HCT116 (cell line): Measurements from ENCODE around the gene SMOC1. TPM values are rescaled to one million over a fixed set of nuclear protein-coding genes. Genes with fewer than 3 reads are reported as not detected.
A peak's percentile ranks its signal among the peaks of the same experiment; 100 is the strongest.

Experiments
- ATAC-seq: fragments of 200-7000 bp; cut with Tn5 transposase; 2 replicates; pipeline ENCODE4 v1.9.1; 2020; ENCODE audit warnings: mild to moderate bottlenecking, moderate library complexity
- BruUV-seq: library from RNA; stranded (reverse); fragments of 400-500 nt; replicated peaks from 2 replicates; lab custom pipeline; 2021; lab: Mats Ljungman, UMichigan
- CTCF ChIA-PET: fragments of 300-600 bp; sonication (Branson Sonifier 250); formaldehyde crosslinking; loops from one replicate; lab custom pipeline; 2021; ENCODE audit warnings: antibody characterized with exemption; lab: Charles Lee
- POLR2A ChIA-PET: fragments of 300-600, 350-600 bp; sonication (Branson Sonifier 250); formaldehyde crosslinking; loops from one replicate; lab custom pipeline; 2021; ENCODE audit warnings: antibody characterized with exemption; lab: Charles Lee
- RAD21 ChIA-PET, 2 experiments: fragments of 300-600 bp; sonication (Branson Sonifier 250); formaldehyde crosslinking; loops; one replicate each; lab custom pipeline; 2023; ENCODE audit warnings: low total read pairs in 2 of 2; ENCODE audit not compliant: uncharacterized antibody in 2 of 2, unreplicated experiment in 2 of 2, low non-redundant PET in 1 of 2; lab: Charles Lee
- DNase-seq: peaks from one replicate; pipeline ENCODE4 v3.0.0-alpha.2; 2010; ENCODE audit warnings: low read depth, low spot score
- H2AFZ ChIP-seq: fragments of 200-600 bp; shearing (Covaris generic), sonication (generic); 2 replicates; pipeline ENCODE4 v1.6.1; 2017; ENCODE audit warnings: low read depth, mixed run types, mixed read lengths, antibody characterized with exemption, low read length; ENCODE audit not compliant: poor library complexity, severe bottlenecking
- H3K27ac ChIP-seq: 2 replicates; pipeline ENCODE4 v1.5.1; 2012; ENCODE audit warnings: low read depth, low read length
- H3K27me3 ChIP-seq: fragments of 200-600 bp; sonication (generic); 2 replicates; pipeline ENCODE4 v1.6.1; 2016; ENCODE audit warnings: mixed run types, low read length, mixed read lengths; ENCODE audit not compliant: insufficient read depth
- H3K36me3 ChIP-seq, 2 experiments: fragments of 200-500 bp in 1 of 2; fragments of 200-600 bp in 1 of 2; sonication (Bioruptor generic) in 1 of 2; sonication (generic) in 1 of 2; 2 replicates each; pipeline versions ENCODE4 v1.5.1 to v1.6.1; 2014 to 2016; ENCODE audit warnings: low read length in 2 of 2, inconsistent platforms in 1 of 2, mixed read lengths in 1 of 2, mixed run types in 1 of 2; ENCODE audit not compliant: insufficient read depth in 2 of 2, control insufficient read depth in 1 of 2
- H3K4me1 ChIP-seq, 2 experiments: fragments of 200-600 bp in 1 of 2; sonication (generic) in 1 of 2; 2 replicates each; pipeline versions ENCODE4 v1.5.1 to v1.6.1; 2012 to 2017; ENCODE audit warnings: low read length in 2 of 2, inconsistent platforms in 1 of 2, mild to moderate bottlenecking in 1 of 2, mixed read lengths in 1 of 2, mixed run types in 1 of 2, moderate library complexity in 1 of 2; ENCODE audit not compliant: insufficient read depth in 2 of 2, control insufficient read depth in 1 of 2
- H3K4me2 ChIP-seq: fragments of 200-600 bp; sonication (generic); 2 replicates; pipeline ENCODE4 v1.6.1; 2017; ENCODE audit warnings: mixed run types, low read length, mixed read lengths
- H3K4me3 ChIP-seq, 2 experiments: fragments of 200-600 bp in 1 of 2; sonication (generic) in 1 of 2; replicated peaks in 1 of 2; 2 replicates each; pipeline ENCODE4 v1.5.1; 2011 to 2016; ENCODE audit warnings: low read length in 2 of 2, control low read depth in 1 of 2, low read depth in 1 of 2, mild to moderate bottlenecking in 1 of 2, mixed read lengths in 1 of 2, mixed run types in 1 of 2
- H3K79me2 ChIP-seq: fragments of 200-600 bp; sonication (generic); 2 replicates; pipeline ENCODE4 v1.6.1; 2017; ENCODE audit warnings: mild to moderate bottlenecking, mixed run types, low read length, moderate library complexity, mixed read lengths; ENCODE audit not compliant: insufficient read depth
- H3K9ac ChIP-seq: fragments of 200-600 bp; sonication (generic); 2 replicates; pipeline ENCODE4 v1.6.1; 2016; ENCODE audit warnings: low read length, mixed read lengths
- H3K9me2 ChIP-seq: fragments of 200-600 bp; sonication (generic), shearing (Covaris generic); 2 replicates; pipeline ENCODE4 v1.6.1; 2017; ENCODE audit warnings: mixed run types, mild to moderate bottlenecking, moderate library complexity; ENCODE audit not compliant: insufficient read depth
- H3K9me3 ChIP-seq, 2 experiments: fragments of 200-500 bp in 1 of 2; fragments of 200-600 bp in 1 of 2; sonication (Bioruptor generic) in 1 of 2; sonication (generic) in 1 of 2; 2 replicates each; pipeline ENCODE4 v1.6.1; 2014 to 2017; ENCODE audit warnings: low read length in 2 of 2, mixed read lengths in 2 of 2, inconsistent platforms in 1 of 2, low read depth in 1 of 2, mild to moderate bottlenecking in 1 of 2, mixed run types in 1 of 2, moderate library complexity in 1 of 2; ENCODE audit not compliant: control insufficient read depth in 1 of 2, insufficient read depth in 1 of 2
- H4K20me1 ChIP-seq: fragments of 200-600 bp; sonication (generic), shearing (Covaris generic); 2 replicates; pipeline ENCODE4 v1.6.1; 2017; ENCODE audit warnings: mixed run types, mild to moderate bottlenecking, moderate library complexity; ENCODE audit not compliant: insufficient read depth
- CBX3 ChIP-seq: IDR thresholded peaks from 2 replicates; pipeline ENCODE4 v1.6.1; 2012; ENCODE audit warnings: low read depth
- CEBPB ChIP-seq: IDR thresholded peaks from 2 replicates; pipeline ENCODE4 v1.6.1; 2012; ENCODE audit warnings: low read depth
- EZH2phosphoT487 ChIP-seq: fragments of 200-600 bp; IDR thresholded peaks from 2 replicates; pipeline ENCODE4 v1.6.1; 2018; ENCODE audit warnings: antibody characterized with exemption, borderline replicate concordance
- FOSL1 ChIP-seq: IDR thresholded peaks from 2 replicates; pipeline ENCODE4 v1.6.1; 2012; ENCODE audit warnings: low read depth
- SRF ChIP-seq: IDR thresholded peaks from 2 replicates; pipeline ENCODE4 v1.6.1; 2012; ENCODE audit warnings: low read depth
- YY1 ChIP-seq: IDR thresholded peaks from 2 replicates; pipeline ENCODE4 v1.6.1; 2011; ENCODE audit warnings: low read length, low read depth, moderate library complexity, mild to moderate bottlenecking; ENCODE audit not compliant: insufficient replicate concordance; ENCODE audit errors: extremely low read depth
- ZFX ChIP-seq: fragments of 450-650 bp; IDR thresholded peaks from 2 replicates; pipeline ENCODE4 v1.6.1; 2017
- ZNF274 ChIP-seq: fragments of 200-500 bp; sonication (Bioruptor generic); IDR thresholded peaks from 2 replicates; pipeline ENCODE4 v1.6.1; 2014; ENCODE audit warnings: mild to moderate bottlenecking, low read depth, low read length, inconsistent platforms
- intact Hi-C: fragments of 100-400 bp; cut with micrococcal nuclease; formaldehyde crosslinking; loops from 2 replicates; pipeline ENCODE4 v1.10.0; 2022
- total RNA-seq: library from RNA; stranded (reverse); gene quantifications from one replicate; pipeline ENCODE4 v1.2.1, GENCODE V29; 2021; ENCODE audit not compliant: unreplicated experiment
- TF ChIP-seq, protein P1 (sequence below), 3 experiments: fragments of 200-600 bp in 1 of 3; sonication (generic) in 1 of 3; IDR thresholded peaks in 2 of 3; conservative IDR thresholded peaks in 1 of 3; 2 replicates each; pipeline ENCODE4 v1.5.1; 2012 to 2017; ENCODE audit warnings: low read depth in 2 of 3, low read length in 2 of 3, antibody characterized with exemption in 1 of 3, borderline replicate concordance in 1 of 3, control low read depth in 1 of 3, mild to moderate bottlenecking in 1 of 3, mixed read lengths in 1 of 3, mixed run types in 1 of 3, moderate library complexity in 1 of 3; ENCODE audit not compliant: insufficient read depth in 1 of 3
- TF ChIP-seq, protein P2 (sequence below): IDR thresholded peaks from 2 replicates; pipeline ENCODE4 v1.6.1; 2012; ENCODE audit warnings: low read depth
- TF ChIP-seq, protein P3 (sequence below): IDR thresholded peaks from 2 replicates; pipeline ENCODE4 v1.6.1; 2012

SMOC1 gene
- total RNA-seq, 1 experiment from 2014 or later = not detected

DNA sequence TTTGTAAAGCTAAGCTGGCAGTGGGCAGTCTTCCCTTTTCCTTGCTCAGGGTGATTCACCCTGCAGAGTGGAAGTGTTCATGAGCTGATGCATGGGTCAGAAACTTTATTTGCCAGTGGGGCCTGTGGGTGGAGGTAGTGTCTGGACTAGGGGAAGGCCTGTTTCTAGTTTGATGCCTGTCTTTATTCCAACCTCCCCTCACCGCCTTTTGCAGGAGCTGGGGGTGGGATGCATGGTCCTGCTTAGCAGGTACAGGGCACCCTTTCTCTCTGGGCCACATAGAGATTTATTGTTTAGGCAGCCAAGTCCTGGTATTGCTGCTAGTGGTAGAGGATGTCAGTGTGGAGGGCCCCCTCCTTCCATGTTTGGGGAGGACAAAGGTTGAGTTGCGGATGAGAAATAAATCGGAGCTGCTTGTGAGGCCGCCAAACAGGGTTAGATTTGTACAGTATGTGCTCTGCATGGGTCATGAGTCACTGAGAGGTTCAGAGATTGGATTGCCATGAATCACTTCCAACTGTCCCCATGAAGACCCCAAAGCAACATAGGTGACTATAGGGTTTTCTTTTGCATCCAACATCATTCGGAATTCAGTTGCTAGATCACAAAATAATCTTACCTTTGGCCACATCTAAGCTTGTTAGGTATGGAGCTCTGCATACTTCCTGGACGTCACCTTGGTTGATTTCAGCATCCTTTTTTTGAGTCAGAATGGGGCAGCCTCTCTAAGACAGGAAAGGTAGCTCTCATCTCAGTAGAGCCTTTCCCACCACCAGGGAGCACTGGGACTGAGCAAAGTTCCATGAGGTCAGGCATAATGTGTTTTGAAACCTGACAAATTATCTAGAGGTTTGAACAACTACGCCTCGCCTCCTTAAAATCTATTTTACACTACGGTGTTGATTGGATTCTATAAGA, 8.8 kb downstream of the SMOC1 start:
- Histone ChIP-seq H3K79me2 (no peaks in the 10 kb centered on the region), H3K4me1 (no peaks in the 10 kb centered on the region), H3K36me3 (no peaks in the 10 kb centered on the region), H3K4me3 (no peak overlapping the region), H4K20me1 (no peaks in the 10 kb centered on the region), H2AFZ (no peak overlapping the region), H3K9me2 (no peaks in the 10 kb centered on the region), H3K4me2 (no peak overlapping the region), H3K9me3 (no peaks in the 10 kb centered on the region), H3K9ac (no peak overlapping the region), H3K27me3 (peaks cover 31% of the 10 kb centered on the region), H3K27ac (no peak overlapping the region)
- intact Hi-C loops = no loop called here
- BruUV-seq = no TSS peak
- ATAC-seq (0 out of 2 replicates have a peak, but pooled peaks have one; percentile 42), DNase-seq (no peak)
- ChIA-PET RAD21 (no interaction called here), CTCF (interaction anchor here (4.0 kb wide), 1 partner anchor 10 kb away, joined by 11 read pairs; no protein-coding TSS in a partner anchor), POLR2A (no interaction called here)
- TF ChIP-seq SRF (no peak), CBX3 (no peak), YY1 (no peak), CEBPB (no peak)
- TF ChIP-seq, protein P1, sequence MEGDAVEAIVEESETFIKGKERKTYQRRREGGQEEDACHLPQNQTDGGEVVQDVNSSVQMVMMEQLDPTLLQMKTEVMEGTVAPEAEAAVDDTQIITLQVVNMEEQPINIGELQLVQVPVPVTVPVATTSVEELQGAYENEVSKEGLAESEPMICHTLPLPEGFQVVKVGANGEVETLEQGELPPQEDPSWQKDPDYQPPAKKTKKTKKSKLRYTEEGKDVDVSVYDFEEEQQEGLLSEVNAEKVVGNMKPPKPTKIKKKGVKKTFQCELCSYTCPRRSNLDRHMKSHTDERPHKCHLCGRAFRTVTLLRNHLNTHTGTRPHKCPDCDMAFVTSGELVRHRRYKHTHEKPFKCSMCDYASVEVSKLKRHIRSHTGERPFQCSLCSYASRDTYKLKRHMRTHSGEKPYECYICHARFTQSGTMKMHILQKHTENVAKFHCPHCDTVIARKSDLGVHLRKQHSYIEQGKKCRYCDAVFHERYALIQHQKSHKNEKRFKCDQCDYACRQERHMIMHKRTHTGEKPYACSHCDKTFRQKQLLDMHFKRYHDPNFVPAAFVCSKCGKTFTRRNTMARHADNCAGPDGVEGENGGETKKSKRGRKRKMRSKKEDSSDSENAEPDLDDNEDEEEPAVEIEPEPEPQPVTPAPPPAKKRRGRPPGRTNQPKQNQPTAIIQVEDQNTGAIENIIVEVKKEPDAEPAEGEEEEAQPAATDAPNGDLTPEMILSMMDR (IDR thresholded peaks at IDR 0.05 in 2 of 3, conservative IDR thresholded peaks at IDR 0.05 in 1 of 3; ENCODE audit: borderline replicate concordance in 1 of 3, insufficient read depth in 1 of 3, low read depth in 2 of 3, low read length in 2 of 3) = no peak

DNA sequence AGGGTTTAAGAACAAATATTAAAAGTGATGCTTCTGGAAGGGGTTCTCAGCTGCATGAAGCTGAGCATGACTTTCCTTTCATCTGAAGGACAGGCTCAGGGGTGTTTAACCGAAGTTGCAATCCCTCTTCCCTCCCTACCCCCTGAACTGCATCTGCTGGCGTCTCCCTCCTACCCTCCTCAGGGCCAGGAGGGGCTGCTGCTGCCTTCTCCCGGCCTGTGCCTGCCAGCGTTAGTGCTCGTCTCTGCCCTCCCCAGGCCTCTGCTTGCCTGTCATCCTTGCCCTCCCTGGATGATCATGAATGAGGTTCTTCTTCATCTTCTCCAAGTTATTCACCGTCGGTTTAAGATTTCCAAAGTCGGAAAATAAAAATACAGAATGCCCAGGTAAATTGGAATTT, 12.2 kb downstream of the SMOC1 start:
- BruUV-seq = no TSS peak
- Histone ChIP-seq H4K20me1 (no peaks in the 10 kb centered on the region), H3K27ac (no peak overlapping the region), H3K9me3 (no peaks in the 10 kb centered on the region), H3K4me1 (no peaks in the 10 kb centered on the region), H3K36me3 (no peaks in the 10 kb centered on the region), H3K9me2 (no peaks in the 10 kb centered on the region), H3K79me2 (no peaks in the 10 kb centered on the region), H3K4me3 (no peak overlapping the region), H3K4me2 (no peak overlapping the region), H3K9ac (no peak overlapping the region), H3K27me3 (peaks cover 31% of the 10 kb centered on the region), H2AFZ (no peak overlapping the region)
- intact Hi-C loops = no loop called here
- POLR2A ChIA-PET = no interaction called here
- ATAC-seq = no peak; the same call in 1 of the 2 replicates
- RAD21 ChIA-PET = no interaction called here
- no peak for DNase-seq
- TF ChIP-seq SRF = no peak
- TF ChIP-seq, protein P2, sequence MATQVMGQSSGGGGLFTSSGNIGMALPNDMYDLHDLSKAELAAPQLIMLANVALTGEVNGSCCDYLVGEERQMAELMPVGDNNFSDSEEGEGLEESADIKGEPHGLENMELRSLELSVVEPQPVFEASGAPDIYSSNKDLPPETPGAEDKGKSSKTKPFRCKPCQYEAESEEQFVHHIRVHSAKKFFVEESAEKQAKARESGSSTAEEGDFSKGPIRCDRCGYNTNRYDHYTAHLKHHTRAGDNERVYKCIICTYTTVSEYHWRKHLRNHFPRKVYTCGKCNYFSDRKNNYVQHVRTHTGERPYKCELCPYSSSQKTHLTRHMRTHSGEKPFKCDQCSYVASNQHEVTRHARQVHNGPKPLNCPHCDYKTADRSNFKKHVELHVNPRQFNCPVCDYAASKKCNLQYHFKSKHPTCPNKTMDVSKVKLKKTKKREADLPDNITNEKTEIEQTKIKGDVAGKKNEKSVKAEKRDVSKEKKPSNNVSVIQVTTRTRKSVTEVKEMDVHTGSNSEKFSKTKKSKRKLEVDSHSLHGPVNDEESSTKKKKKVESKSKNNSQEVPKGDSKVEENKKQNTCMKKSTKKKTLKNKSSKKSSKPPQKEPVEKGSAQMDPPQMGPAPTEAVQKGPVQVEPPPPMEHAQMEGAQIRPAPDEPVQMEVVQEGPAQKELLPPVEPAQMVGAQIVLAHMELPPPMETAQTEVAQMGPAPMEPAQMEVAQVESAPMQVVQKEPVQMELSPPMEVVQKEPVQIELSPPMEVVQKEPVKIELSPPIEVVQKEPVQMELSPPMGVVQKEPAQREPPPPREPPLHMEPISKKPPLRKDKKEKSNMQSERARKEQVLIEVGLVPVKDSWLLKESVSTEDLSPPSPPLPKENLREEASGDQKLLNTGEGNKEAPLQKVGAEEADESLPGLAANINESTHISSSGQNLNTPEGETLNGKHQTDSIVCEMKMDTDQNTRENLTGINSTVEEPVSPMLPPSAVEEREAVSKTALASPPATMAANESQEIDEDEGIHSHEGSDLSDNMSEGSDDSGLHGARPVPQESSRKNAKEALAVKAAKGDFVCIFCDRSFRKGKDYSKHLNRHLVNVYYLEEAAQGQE = no peak
- TF ChIP-seq CBX3 = no peak
- TF ChIP-seq ZNF274 = no peak
- TF ChIP-seq EZH2phosphoT487 = no peak
- TF ChIP-seq ZFX = no peak
- TF ChIP-seq FOSL1 = no peak
- TF ChIP-seq, protein P3, sequence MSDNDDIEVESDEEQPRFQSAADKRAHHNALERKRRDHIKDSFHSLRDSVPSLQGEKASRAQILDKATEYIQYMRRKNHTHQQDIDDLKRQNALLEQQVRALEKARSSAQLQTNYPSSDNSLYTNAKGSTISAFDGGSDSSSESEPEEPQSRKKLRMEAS = no peak
- CTCF ChIA-PET = no interaction called here
